ENCODE results near the gene IL31RA. TPM values are rescaled to one million over a fixed set of nuclear protein-coding genes. Genes with fewer than 3 reads are reported as not detected.
A peak's percentile ranks its signal among the peaks of the same experiment; 100 is the strongest.
"Not testable (repeated sequence)": the region's sequence is repeated elsewhere in the genome, so short reads cannot be mapped to it uniquely, and the experiment has no call there.

The IL31RA gene
- total and polyA plus RNA-seq, 4 experiments from 2014 or later: not detected

DNA sequence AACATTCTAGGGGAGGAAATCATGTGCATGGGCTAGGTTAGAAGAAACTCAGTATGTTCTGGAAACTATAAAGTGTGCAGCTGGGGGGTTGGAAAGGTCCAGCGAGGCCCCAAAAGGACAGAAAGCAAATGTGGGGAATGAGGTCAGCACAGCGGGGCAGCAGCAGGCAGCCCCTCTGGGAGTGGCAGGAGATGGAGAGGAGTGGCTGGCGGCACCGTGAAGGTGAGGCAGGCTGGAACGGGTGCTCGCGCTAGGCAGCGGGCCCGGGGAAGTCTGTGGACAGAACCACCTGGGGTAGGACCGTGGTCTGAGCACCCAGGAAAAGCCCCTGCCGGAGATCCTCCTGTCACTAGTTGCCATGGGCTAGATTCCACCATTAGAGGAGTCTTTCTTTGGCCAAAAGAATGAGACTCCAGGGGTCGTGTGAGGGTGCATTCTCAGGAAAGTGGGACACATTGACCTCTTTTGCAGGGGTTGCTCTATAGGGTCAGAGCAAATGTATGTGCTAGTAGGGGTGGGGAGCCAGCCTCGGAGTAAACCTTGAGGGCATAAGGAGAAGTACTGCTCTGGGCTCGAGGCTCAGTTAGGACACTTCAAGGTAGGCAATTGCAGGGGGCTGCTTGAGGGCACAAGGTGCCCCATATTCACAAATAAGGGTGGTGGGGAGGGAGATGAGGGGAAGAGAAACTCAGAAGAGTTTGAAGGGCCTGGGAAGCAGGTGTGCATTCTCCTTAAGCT, 82.4 kb downstream of the IL31RA start:
- peaks cover 4 to 21% of the 10 kb centered on the region in 2 donors for H3K36me3 Mint-ChIP-seq
- DNase-seq: no peak
- no peak overlapping the region for H3K4me3 Mint-ChIP-seq
- peak overlapping the region in 4 of 7 donors; percentile 0 to 32 (median 7) for H3K27ac Mint-ChIP-seq
- no peaks in the 10 kb centered on the region for H3K27me3 ChIP-seq (ENCODE audit: insufficient read depth, low read length)
- POLR2A ChIA-PET (ENCODE audit: partially characterized antibody): no interaction called here
- H3K36me3 ChIP-seq (ENCODE audit: insufficient read depth, low read length): peaks cover 7% of the 10 kb centered on the region
- H3K27me3 Mint-ChIP-seq: no peaks in the 10 kb centered on the region
- H3K4me1 Mint-ChIP-seq: peaks cover 0 to 4% (median 2%) of the 10 kb centered on the region in 4 donors
- intact Hi-C loops (cut with micrococcal nuclease): no loop called here
- no peaks in the 10 kb centered on the region for H3K4me1 ChIP-seq (ENCODE audit: insufficient read depth, low read length)
- H3K27ac ChIP-seq (ENCODE audit: low read depth, low read length): no peak overlapping the region
- no peak overlapping the region for H3K4me3 ChIP-seq (ENCODE audit: low read length in 2 of 2)
- H3K9me3 ChIP-seq (ENCODE audit: control insufficient read depth in 1 of 2, low read length in 2 of 2): no peaks in the 10 kb centered on the region
- CTCF ChIA-PET (ENCODE audit: partially characterized antibody): interaction anchor here (1.1 to 1.6 kb wide), 2 partner anchors 9 to 267 kb away, joined by 3 to 6 read pairs; no protein-coding TSS in a partner anchor
- H3K9me3 Mint-ChIP-seq: peaks cover 0 to 1% (median 0%) of the 10 kb centered on the region in 8 donors

DNA sequence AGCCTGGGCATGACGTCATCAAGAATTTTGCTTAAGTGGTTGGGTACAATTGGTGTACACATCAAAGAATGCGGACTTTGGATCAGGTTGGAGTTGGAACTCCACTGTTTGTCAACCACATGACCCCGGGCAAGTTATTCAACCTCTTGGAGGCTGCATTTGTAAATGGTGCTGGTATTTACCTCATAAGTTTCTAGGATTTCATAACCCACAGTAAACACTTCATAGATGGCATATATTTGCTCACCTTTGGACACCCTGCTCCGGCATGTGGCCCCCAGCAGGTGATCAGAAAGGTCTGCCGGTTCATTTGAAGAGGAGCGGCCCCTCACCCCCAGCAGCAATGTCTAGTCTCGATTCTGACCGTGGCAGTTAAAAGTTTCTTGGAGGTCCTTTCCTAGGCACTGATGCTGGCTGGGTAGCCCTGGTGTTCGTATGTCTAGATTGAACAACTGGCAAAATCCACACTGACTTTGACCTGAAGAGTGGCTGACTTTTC, 83.0 kb downstream of the IL31RA start:
- Histone ChIP-seq H3K27ac (ENCODE audit: low read depth, low read length) (no peak overlapping the region), H3K36me3 (ENCODE audit: insufficient read depth, low read length) (peaks cover 12% of the 10 kb centered on the region), H3K27me3 (ENCODE audit: insufficient read depth, low read length) (no peaks in the 10 kb centered on the region), H3K4me3 (ENCODE audit: low read length in 2 of 2) (no peak overlapping the region), H3K9me3 (ENCODE audit: control insufficient read depth in 1 of 2, low read length in 2 of 2) (no peaks in the 10 kb centered on the region), H3K4me1 (ENCODE audit: insufficient read depth, low read length) (no peaks in the 10 kb centered on the region)
- intact Hi-C loops (cut with micrococcal nuclease): no loop called here
- peaks cover 1 to 4% (median 4%) of the 10 kb centered on the region in 4 donors for H3K4me1 Mint-ChIP-seq
- CTCF ChIA-PET (ENCODE audit: partially characterized antibody): interaction anchor here (1.1 to 5.3 kb wide), 4 partner anchors 10 to 267 kb away, joined by 3 to 146 read pairs (median 4); no protein-coding TSS in a partner anchor
- H3K4me3 Mint-ChIP-seq: no peak overlapping the region
- peaks cover 8 to 26% of the 10 kb centered on the region in 2 donors for H3K36me3 Mint-ChIP-seq
- no peaks in the 10 kb centered on the region for H3K27me3 Mint-ChIP-seq
- POLR2A ChIA-PET (ENCODE audit: partially characterized antibody): no interaction called here
- H3K9me3 Mint-ChIP-seq: peaks cover 0 to 1% (median 0%) of the 10 kb centered on the region in 8 donors
- H3K27ac Mint-ChIP-seq: peak overlapping the region in 2 of 7 donors; percentile 18 to 41
- DNase-seq: no peak

DNA sequence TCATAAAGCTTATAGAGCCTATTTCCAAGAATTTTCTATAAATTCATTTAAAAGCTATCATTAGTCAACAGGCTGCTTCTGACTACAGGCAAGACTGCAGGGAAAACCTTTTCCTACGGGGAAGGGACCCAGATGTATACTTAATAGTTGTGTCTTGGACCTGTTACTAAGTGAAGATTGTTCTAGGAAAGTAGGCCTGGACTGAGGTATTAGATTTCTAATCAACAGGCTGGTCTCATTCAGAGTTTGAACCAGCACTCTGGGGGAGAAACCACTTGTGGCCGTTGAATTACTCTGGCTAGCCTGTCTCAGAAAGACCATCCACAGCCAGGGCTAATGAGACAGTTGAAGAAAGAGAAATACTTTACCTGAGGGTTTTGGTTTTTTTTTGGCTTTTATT, 83.6 kb downstream of the IL31RA start:
- Mint-ChIP-seq H3K36me3 (peaks cover 9 to 32% of the 10 kb centered on the region in 2 donors), H3K4me3 (no peak overlapping the region), H3K9me3 (peaks cover 0 to 1% (median 0%) of the 10 kb centered on the region in 8 donors), H3K27me3 (no peaks in the 10 kb centered on the region), H3K27ac (peak overlapping the region in 1 of 7 donors; percentile 18), H3K4me1 (peaks cover 2 to 5% (median 4%) of the 10 kb centered on the region in 4 donors)
- no peaks in the 10 kb centered on the region for H3K27me3 ChIP-seq (ENCODE audit: insufficient read depth, low read length)
- DNase-seq: no peak
- CTCF ChIA-PET (ENCODE audit: partially characterized antibody): interaction anchor here (0.8 to 5.3 kb wide), 10 partner anchors 8 to 336 kb away, joined by 3 to 146 read pairs (median 5); no protein-coding TSS in a partner anchor
- POLR2A ChIA-PET (ENCODE audit: partially characterized antibody): interaction anchor here (1.1 kb wide), 1 partner anchor 60 kb away, joined by 3 read pairs; the partner anchor contains the start of gene IL6ST
- H3K9me3 ChIP-seq (ENCODE audit: control insufficient read depth in 1 of 2, low read length in 2 of 2): no peaks in the 10 kb centered on the region
- no peak overlapping the region for H3K4me3 ChIP-seq (ENCODE audit: low read length in 2 of 2)
- no peaks in the 10 kb centered on the region for H3K4me1 ChIP-seq (ENCODE audit: insufficient read depth, low read length)
- H3K36me3 ChIP-seq (ENCODE audit: insufficient read depth, low read length): peaks cover 12% of the 10 kb centered on the region
- H3K27ac ChIP-seq (ENCODE audit: low read depth, low read length): no peak overlapping the region
- intact Hi-C loops (cut with micrococcal nuclease): loop anchor here (5.0 kb wide), 1 partner anchor 1288 kb away; no protein-coding TSS in a partner anchor

DNA sequence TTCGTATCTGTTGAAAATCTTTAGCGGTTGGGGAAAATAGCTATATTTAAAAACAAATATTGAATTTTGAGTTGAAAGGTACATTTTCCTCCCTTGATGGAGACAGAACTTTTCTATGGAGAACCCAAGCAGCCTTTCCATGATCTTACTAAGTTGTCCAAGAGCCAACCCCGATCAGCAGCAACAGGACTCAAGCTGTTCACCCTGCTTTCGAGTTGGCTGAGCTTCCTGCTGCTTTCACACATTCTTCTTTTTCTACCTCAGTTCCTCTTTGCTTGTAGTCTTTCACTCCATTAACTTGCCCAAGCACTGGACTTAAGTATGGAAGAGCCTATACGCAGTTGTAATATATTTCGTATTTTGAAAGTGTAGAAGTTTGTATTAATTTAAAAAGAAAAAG, 84.2 kb downstream of the IL31RA start:
- H3K36me3 Mint-ChIP-seq: peaks cover 9 to 37% of the 10 kb centered on the region in 2 donors
- H3K36me3 ChIP-seq (ENCODE audit: insufficient read depth, low read length): peaks cover 12% of the 10 kb centered on the region
- H3K9me3 Mint-ChIP-seq: peaks cover 0 to 1% (median 0%) of the 10 kb centered on the region in 8 donors
- no peak overlapping the region for H3K4me3 ChIP-seq (ENCODE audit: low read length in 2 of 2)
- peaks cover 0 to 5% (median 4%) of the 10 kb centered on the region in 4 donors for H3K4me1 Mint-ChIP-seq
- H3K27ac ChIP-seq (ENCODE audit: low read depth, low read length): no peak overlapping the region
- ChIA-PET POLR2A (ENCODE audit: partially characterized antibody) (interaction anchor here (1.1 to 1.3 kb wide), 2 partner anchors 59 to 260 kb away, joined by 3 read pairs; partner anchors contain the start of gene IL6ST), CTCF (ENCODE audit: partially characterized antibody) (interaction anchor here (0.8 to 5.3 kb wide), 13 partner anchors 9 to 335 kb away, joined by 3 to 146 read pairs (median 7); no protein-coding TSS in a partner anchor)
- no peaks in the 10 kb centered on the region for H3K27me3 ChIP-seq (ENCODE audit: insufficient read depth, low read length)
- no peaks in the 10 kb centered on the region for H3K9me3 ChIP-seq (ENCODE audit: control insufficient read depth in 1 of 2, low read length in 2 of 2)
- peaks cover 4% of the 10 kb centered on the region for H3K4me1 ChIP-seq (ENCODE audit: insufficient read depth, low read length)
- DNase-seq: no peak
- peak overlapping the region in 1 of 7 donors; percentile 41 for H3K27ac Mint-ChIP-seq
- H3K27me3 Mint-ChIP-seq: no peaks in the 10 kb centered on the region
- intact Hi-C loops (cut with micrococcal nuclease): loop anchor here (5.0 kb wide), 1 partner anchor 1287 kb away; no protein-coding TSS in a partner anchor
- no peak overlapping the region for H3K4me3 Mint-ChIP-seq

DNA sequence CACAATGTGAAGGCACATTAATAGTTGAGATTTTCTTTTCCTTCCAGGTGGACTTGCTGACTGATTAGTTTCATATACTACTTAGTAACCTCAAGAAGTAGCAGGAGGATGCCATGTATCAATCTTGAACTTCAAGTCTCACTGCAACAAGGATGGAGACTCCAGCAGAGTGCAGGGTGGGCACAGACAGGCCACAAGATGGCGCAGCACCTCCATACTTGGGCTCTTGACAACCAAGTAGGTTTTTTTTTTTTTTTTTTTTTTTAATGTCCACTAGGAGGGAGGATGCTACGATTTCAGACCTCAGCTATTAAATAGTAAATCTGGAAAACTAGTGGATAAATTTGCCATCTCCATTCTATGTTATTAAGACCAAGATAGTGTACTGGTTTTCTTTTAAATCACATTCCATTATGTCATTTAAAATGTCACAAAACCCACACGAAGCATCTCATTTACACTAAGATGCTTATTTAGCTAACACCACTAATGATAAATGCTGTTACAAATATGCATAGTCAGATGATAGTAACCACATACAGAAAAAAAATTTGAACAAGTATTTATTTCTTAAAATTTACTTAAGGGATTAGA, 85.0 kb downstream of the IL31RA start:
- ChIA-PET POLR2A (ENCODE audit: partially characterized antibody) (interaction anchor here (0.5 to 1.5 kb wide), 3 partner anchors 259 to 887 kb away, joined by 3 to 8 read pairs (median 3); no protein-coding TSS in a partner anchor), CTCF (ENCODE audit: partially characterized antibody) (interaction anchor here (0.6 to 5.3 kb wide), 45 partner anchors 10 to 1289 kb away, joined by 3 to 146 read pairs (median 4); no protein-coding TSS in a partner anchor)
- peak; percentile 61 to 76 (median 65) for DNase-seq
- Histone ChIP-seq H3K9me3 (ENCODE audit: control insufficient read depth in 1 of 2, low read length in 2 of 2) (no peaks in the 10 kb centered on the region), H3K4me3 (ENCODE audit: low read length in 2 of 2) (no peak overlapping the region), H3K4me1 (ENCODE audit: insufficient read depth, low read length) (peaks cover 5% of the 10 kb centered on the region), H3K27me3 (ENCODE audit: insufficient read depth, low read length) (no peaks in the 10 kb centered on the region), H3K27ac (ENCODE audit: low read depth, low read length) (no peak overlapping the region), H3K36me3 (ENCODE audit: insufficient read depth, low read length) (peaks cover 16% of the 10 kb centered on the region)
- peaks cover 0 to 1% (median 0%) of the 10 kb centered on the region in 8 donors for H3K9me3 Mint-ChIP-seq
- peaks cover 14 to 42% of the 10 kb centered on the region in 2 donors for H3K36me3 Mint-ChIP-seq
- peak overlapping the region in 4 of 7 donors; percentile 25 to 73 (median 42) for H3K27ac Mint-ChIP-seq
- no peaks in the 10 kb centered on the region for H3K27me3 Mint-ChIP-seq
- no peak overlapping the region for H3K4me3 Mint-ChIP-seq
- intact Hi-C loops (cut with micrococcal nuclease): loop anchor here (1.0 to 5.0 kb wide), 5 partner anchors 43 to 1286 kb away; no protein-coding TSS in a partner anchor
- peaks cover 0 to 8% (median 4%) of the 10 kb centered on the region in 4 donors for H3K4me1 Mint-ChIP-seq

DNA sequence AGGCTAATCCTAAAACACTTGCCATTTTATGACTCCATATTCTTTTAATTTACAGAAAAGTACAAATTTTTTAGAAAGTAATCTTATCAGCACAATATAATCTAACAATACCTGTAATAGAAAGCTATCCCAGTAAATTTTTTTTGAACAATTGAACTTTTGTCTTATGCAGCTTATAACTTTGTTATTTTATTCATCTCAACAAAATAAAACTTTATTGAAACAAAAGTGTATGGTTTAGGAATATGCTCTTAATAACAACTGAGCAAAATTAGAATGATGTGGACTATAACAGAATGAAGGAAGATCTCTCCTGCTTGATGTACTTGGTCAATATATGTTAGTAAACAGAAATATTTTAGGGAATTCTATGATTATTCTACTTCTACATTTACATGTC, 86.4 kb downstream of the IL31RA start:
- ChIA-PET POLR2A (ENCODE audit: partially characterized antibody) (interaction anchor here (0.6 kb wide), 1 partner anchor 51 kb away, joined by 3 read pairs; no protein-coding TSS in a partner anchor), CTCF (ENCODE audit: partially characterized antibody) (interaction anchor here (0.8 to 5.3 kb wide), 14 partner anchors 9 to 900 kb away, joined by 3 to 146 read pairs (median 8); no protein-coding TSS in a partner anchor)
- peaks cover 17 to 56% of the 10 kb centered on the region in 2 donors for H3K36me3 Mint-ChIP-seq

More for the DNA sequence above, 86.4 kb downstream of the IL31RA start:
- intact Hi-C loops (cut with micrococcal nuclease): loop anchor here (2.0 to 5.0 kb wide), 2 partner anchors 41 to 1285 kb away; no protein-coding TSS in a partner anchor
- H3K27me3 ChIP-seq (ENCODE audit: insufficient read depth, low read length); DNase-seq; H3K27me3 Mint-ChIP-seq; H3K9me3 Mint-ChIP-seq; H3K4me1 ChIP-seq (ENCODE audit: insufficient read depth, low read length); H3K27ac ChIP-seq (ENCODE audit: low read depth, low read length); H3K4me3 ChIP-seq (ENCODE audit: low read length in 2 of 2); H3K4me3 Mint-ChIP-seq; H3K9me3 ChIP-seq (ENCODE audit: control insufficient read depth in 1 of 2, low read length in 2 of 2): not testable (repeated sequence)
- H3K27ac Mint-ChIP-seq: peak overlapping the region in 3 of 7 donors; percentile 13 to 57 (median 24)
- peaks cover 0 to 11% (median 5%) of the 10 kb centered on the region in 4 donors for H3K4me1 Mint-ChIP-seq
- peaks cover 30% of the 10 kb centered on the region for H3K36me3 ChIP-seq (ENCODE audit: insufficient read depth, low read length)
